A549 (cell line): ENCODE data around the gene NXT1. TPM values are rescaled to one million over a fixed set of nuclear protein-coding genes. Genes with fewer than 3 reads are reported as not detected.

Experiments used
- ATAC-seq, 2 experiments: fragments of 200-7000 bp in 1 of 2; fragments of >200 bp in 1 of 2; cut with Nextera tagmentation in 1 of 2; cut with Tn5 transposase in 1 of 2; 3 replicates each; pipeline versions ENCODE4 v1.8.0 to v1.9.1; 2018 to 2020; ENCODE audit warnings: mild to moderate bottlenecking in 1 of 2, moderate library complexity in 1 of 2
- CTCF ChIA-PET: fragments of 300-600 bp; sonication (Branson Sonifier 250); formaldehyde crosslinking; extraction: SDS; loops from one replicate; lab custom pipeline; 2021; ENCODE audit warnings: antibody characterized with exemption, inconsistent platforms; lab: Yijun Ruan, JAX
- POLR2A ChIA-PET: fragments of 350-600 bp; formaldehyde crosslinking; extraction: SDS; loops from one replicate; lab custom pipeline; 2021; ENCODE audit warnings: antibody characterized with exemption, inconsistent platforms; lab: Yijun Ruan, JAX
- DNase-seq, 2 experiments: peaks; one replicate each; pipeline versions ENCODE4 v3.0.0 to v3.0.0-alpha.2; 2011 to 2016; ENCODE audit warnings: low read depth in 1 of 2, low spot score in 1 of 2
- FAIRE-seq: peaks from 2 replicates; lab custom pipeline; 2011; peaks lifted over from hg19 to GRCh38; lab: Jason Lieb, UNC
- H3K27ac ChIP-seq, 2 experiments: fragments of >200 bp; sonication (Bioruptor Twin); formaldehyde crosslinking; 3 replicates each; pipeline ENCODE4 v1.5.1; 2016 to 2017
- H3K4me1 ChIP-seq: fragments of >200 bp; sonication (Bioruptor Twin); formaldehyde crosslinking; 3 replicates; pipeline ENCODE4 v1.6.1; 2016
- H3K4me2 ChIP-seq: fragments of >200 bp; sonication (Bioruptor Twin); formaldehyde crosslinking; 3 replicates; pipeline ENCODE4 v1.6.1; 2016
- H3K4me3 ChIP-seq: fragments of >200 bp; sonication (Bioruptor Twin); formaldehyde crosslinking; 3 replicates; pipeline ENCODE4 v1.5.1; 2016
- H3K9me3 ChIP-seq: fragments of >200 bp; sonication (Bioruptor Twin); formaldehyde crosslinking; 3 replicates; pipeline ENCODE4 v1.6.1; 2016
- CHD2 ChIP-seq: fragments of 150-350 bp; IDR thresholded peaks from 2 replicates; pipeline ENCODE4 v1.6.1; 2014; ENCODE audit warnings: low read length; ENCODE audit not compliant: partially characterized antibody
- E2F6 ChIP-seq: IDR thresholded peaks from 2 replicates; pipeline ENCODE4 v1.6.1; 2012; ENCODE audit warnings: low read depth, borderline replicate concordance
- ELK1 ChIP-seq: fragments of 150-350 bp; IDR thresholded peaks from 2 replicates; pipeline ENCODE4 v1.6.1; 2014; ENCODE audit warnings: low read depth, mild to moderate bottlenecking, low read length
- EP300 ChIP-seq, 2 experiments: fragments of >200 bp; sonication (Bioruptor Twin); formaldehyde crosslinking; IDR thresholded peaks; 2 replicates in 1 of 2; 3 replicates in 1 of 2; pipeline ENCODE4 v1.6.1; 2016 to 2017
- FOXS1 ChIP-seq: fragments of 250-450 bp; sonication (Bioruptor Pico); IDR thresholded peaks from 2 replicates; pipeline ENCODE4 v1.5.0; 2020; ENCODE audit warnings: mild to moderate bottlenecking, moderate library complexity
- JUNB ChIP-seq: fragments of >200 bp; sonication (Bioruptor Twin); formaldehyde crosslinking; IDR thresholded peaks from 2 replicates; pipeline ENCODE4 v1.6.1; 2016
- NPAS2 ChIP-seq: fragments of 250-450 bp; sonication (Bioruptor Pico); IDR thresholded peaks from 2 replicates; pipeline ENCODE4 v1.8.0; 2022; ENCODE audit warnings: mild to moderate bottlenecking, moderate library complexity, borderline replicate concordance
- PHF8 ChIP-seq: fragments of 200-600 bp; sonication (generic); IDR thresholded peaks from 2 replicates; pipeline ENCODE4 v1.6.1; 2016; ENCODE audit warnings: low read depth, mild to moderate bottlenecking, antibody characterized with exemption, moderate library complexity, borderline replicate concordance
- RAD21 ChIP-seq, 2 experiments: fragments of >200 bp in 1 of 2; sonication (Bioruptor Twin) in 1 of 2; formaldehyde crosslinking in 1 of 2; IDR thresholded peaks in 1 of 2; conservative IDR thresholded peaks in 1 of 2; 2 replicates in 1 of 2; 3 replicates in 1 of 2; pipeline ENCODE4 v1.6.1; 2012 to 2018; ENCODE audit warnings: inconsistent platforms in 1 of 2
- TP53 ChIP-seq: fragments of 250-450 bp; sonication (Bioruptor Pico); IDR thresholded peaks from 2 replicates; pipeline ENCODE4 v1.5.0; 2021; ENCODE audit warnings: mild to moderate bottlenecking, moderate library complexity
- ZSCAN20 ChIP-seq: fragments of 250-450 bp; sonication (Bioruptor Pico); IDR thresholded peaks from 2 replicates; pipeline ENCODE4 v1.8.0; 2022; ENCODE audit warnings: mild to moderate bottlenecking, moderate library complexity
- WGBS: methylation state at CpG from one replicate; pipeline ENCODE4 v1.1.6; 2017; ENCODE audit errors: missing lambda C conversion rate; 5-methylcytosine and 5-hydroxymethylcytosine counted together
- polyA plus RNA-seq, 4 experiments: library from polyadenylated mRNA; depleted of rRNA in 3 of 4; stranded (reverse); fragments of >200 nt; fragmentation: RNase III in 1 of 4; extraction: RNeasy Plus Mini Kit Qiagen cat#74134 plus additional on column Dnase treatment in 1 of 4; gene quantifications; 2 replicates in 3 of 4; 3 replicates in 1 of 4; pipeline ENCODE4 v1.2.3, GENCODE V29; 2011 to 2017

The NXT1 gene
- polyA plus RNA-seq, 2 of the 4 experiments (the other 2 are of a cell fraction), result 45.1 to 71.8 TPM

- no peak overlapping the region for H3K4me2 ChIP-seq
- TF ChIP-seq JUNB (no peak), E2F6 (no peak), ELK1 (no peak), TP53 (CRISPR knock-in tag) (no peak), FOXS1 (CRISPR knock-in tag) (no peak), CHD2 (no peak), RAD21 (conservative IDR thresholded peaks at IDR 0.05 in 1 of 2, IDR thresholded peaks at IDR 0.05 in 1 of 2) (no peak)
- H3K4me1 ChIP-seq, result no peaks in the 10 kb centered on the region
- DNase-seq, result no peak
- CTCF ChIA-PET, result interaction anchor here (1.4 to 1.9 kb wide), 3 partner anchors 15 to 52 kb away, joined by 3 to 4 read pairs (median 4); no protein-coding TSS in a partner anchor
- ATAC-seq, result no peak
- 84% methylated on average over 1 of the region's 1 CpG for WGBS
- H3K27ac ChIP-seq, result no peak overlapping the region
- H3K4me3 ChIP-seq, result no peak overlapping the region
- POLR2A ChIA-PET, result no interaction called here
- FAIRE-seq, result no peak
- no peaks in the 10 kb centered on the region for H3K9me3 ChIP-seq
These were observed 39.6 kb downstream of the NXT1 start for GRCh38 chr20:23390091-23390774.

GRCh38 chr20:23391707-23392310 is 41.2 kb downstream of the NXT1 start:
- no peak overlapping the region for H3K4me3 ChIP-seq
- no peak overlapping the region for H3K4me2 ChIP-seq
- TF ChIP-seq E2F6 (no peak), ZSCAN20 (CRISPR knock-in tag) (no peak)
- POLR2A ChIA-PET, result no interaction called here
- no peaks in the 10 kb centered on the region for H3K9me3 ChIP-seq
- CTCF ChIA-PET, result interaction anchor here (1.5 to 1.9 kb wide), 2 partner anchors 18 to 50 kb away, joined by 3 to 4 read pairs; no protein-coding TSS in a partner anchor
- 92% methylated on average over 4 of the region's 4 CpGs for WGBS
- no peaks in the 10 kb centered on the region for H3K4me1 ChIP-seq
- DNase-seq, result no peak
- no peak for FAIRE-seq
- no peak for ATAC-seq
- H3K27ac ChIP-seq, result no peak overlapping the region

- no peak for ATAC-seq
- WGBS, result 92% methylated on average over 4 of the region's 4 CpGs
- H3K27ac ChIP-seq, result no peak overlapping the region
- no peak for DNase-seq
- no peak for TF ChIP-seq EP300 (IDR thresholded peaks at IDR 0.05)
- TF ChIP-seq PHF8, result no peak
- no peak for TF ChIP-seq E2F6
- TF ChIP-seq NPAS2 (CRISPR knock-in tag), result no peak
- TF ChIP-seq, all 56 proteins: peak for 0
- ChIA-PET POLR2A (no interaction called here), CTCF (interaction anchor here (1.1 to 1.4 kb wide), 3 partner anchors 10 to 12 kb away, joined by 3 read pairs; no protein-coding TSS in a partner anchor)
- H3K4me3 ChIP-seq, result no peak overlapping the region
- H3K4me1 ChIP-seq, result no peaks in the 10 kb centered on the region
- no peak overlapping the region for H3K4me2 ChIP-seq
- no peak for FAIRE-seq
- H3K9me3 ChIP-seq, result no peaks in the 10 kb centered on the region
These were observed 43.6 kb downstream of the NXT1 start for GRCh38 chr20:23393996-23394775.
